Transverse colon (tissue), 4 donors: Measurements from ENCODE around the gene ARFGAP2. TPM values are rescaled to one million over a fixed set of nuclear protein-coding genes. Genes with fewer than 3 reads are reported as not detected.

ENCODE experiments used
- DNase-seq: peaks from one replicate; pipeline ENCODE4 v3.0.0-alpha.2; 2019
- H3K27ac ChIP-seq, 4 donors: fragments of 200-600 bp; sonication (generic); 2 replicates each; pipeline ENCODE4 v1.5.1; 2016 to 2018; ENCODE audit warnings: inconsistent platforms in 4 of 4
- H3K27me3 ChIP-seq: fragments of 200-600 bp; sonication (generic); 2 replicates; pipeline ENCODE4 v1.5.1; 2017; ENCODE audit warnings: inconsistent platforms
- H3K36me3 ChIP-seq, 4 donors: fragments of 200-600 bp; sonication (generic); 2 replicates each; pipeline ENCODE4 v1.5.1; 2017 to 2019; ENCODE audit warnings: inconsistent platforms in 4 of 4
- H3K4me1 ChIP-seq, 4 donors: fragments of 200-600 bp; sonication (generic); 2 replicates each; pipeline ENCODE4 v1.5.1; 2017 to 2020; ENCODE audit warnings: inconsistent platforms in 4 of 4
- H3K4me3 ChIP-seq, 4 donors: fragments of 200-600 bp; sonication (generic); 1 replicate in 1 of 4; 2 replicates in 3 of 4; pipeline versions ENCODE4 v1.5.1 to v1.6.1; 2017 to 2019; ENCODE audit warnings: inconsistent platforms in 4 of 4
- H3K9me3 ChIP-seq, 2 donors: fragments of 200-600 bp; sonication (generic); 2 replicates each; pipeline ENCODE4 v1.5.1; 2017 to 2019; ENCODE audit warnings: inconsistent platforms in 2 of 2
- CTCF ChIP-seq, 5 experiments: fragments of 200-600 bp in 3 of 5; fragments of 450-650 bp in 2 of 5; sonication (generic) in 3 of 5; IDR thresholded peaks; 1 replicate in 2 of 5; 2 replicates in 3 of 5; pipeline ENCODE4 v1.5.1; 2016 to 2017; ENCODE audit warnings: antibody characterized with exemption in 5 of 5, inconsistent platforms in 3 of 5, mild to moderate bottlenecking in 2 of 5, moderate library complexity in 1 of 5
- EP300 ChIP-seq: sonication (generic); formaldehyde crosslinking; IDR thresholded peaks from one replicate; pipeline ENCODE4 v1.6.1; 2017; ENCODE audit warnings: antibody characterized with exemption, low read depth
- POLR2A ChIP-seq: fragments of 450-650 bp; IDR thresholded peaks from one replicate; pipeline ENCODE4 v1.6.1; 2016; ENCODE audit warnings: antibody characterized with exemption, mild to moderate bottlenecking, moderate library complexity
- POLR2AphosphoS5 ChIP-seq, 3 donors: sonication (generic); formaldehyde crosslinking; IDR thresholded peaks; one replicate each; pipeline ENCODE4 v1.6.1; 2016; ENCODE audit warnings: antibody characterized with exemption in 3 of 3
- WGBS, 2 donors: methylation state at CpG; one replicate each; pipeline ENCODE4 v1.1.5; 2018; ENCODE audit warnings: low coverage in 1 of 2; 5-methylcytosine and 5-hydroxymethylcytosine counted together
- in situ Hi-C, 4 donors: fragments of 200-750 bp; cut with MboI; loops; one replicate each; pipeline versions ENCODE4 v1.15.0 to v1.15.1; 2017; ENCODE audit warnings: low sequenced_read_pairs in 3 of 4, low pct_ligation_motif_present in 1 of 4, low pct_unique_long_range_greater_than_20kb in 1 of 4
- intact Hi-C: fragments of 100-400 bp; cut with DNase I; formaldehyde crosslinking; loops from one replicate; pipeline ENCODE4 v1.15.1; 2023; ENCODE audit warnings: low total_unique reads
- total RNA-seq, 4 donors: library from RNA; depleted of rRNA; stranded (reverse); fragments of >200 nt; gene quantifications; one replicate each; pipeline ENCODE4 v1.1.0, GENCODE V29; 2016

The ARFGAP2 gene
- total RNA-seq, 4 donors from 2014 or later = 123 to 213 (median 132) TPM

- in situ Hi-C loops (no loop called here), intact Hi-C loops (no loop called here)
- TF ChIP-seq CTCF (IDR thresholded peaks at IDR 0.05) = no peak
- TF ChIP-seq POLR2AphosphoS5 (IDR thresholded peaks at IDR 0.05) = no peak
- H3K27ac ChIP-seq = no peak overlapping the region
- no peak for DNase-seq
- no peaks in the 10 kb centered on the region for H3K27me3 ChIP-seq
- peaks cover 1 to 21% (median 14%) of the 10 kb centered on the region in 4 donors for H3K4me1 ChIP-seq
- no peaks in the 10 kb centered on the region for H3K36me3 ChIP-seq
- no peak overlapping the region for H3K4me3 ChIP-seq
- H3K9me3 ChIP-seq = no peaks in the 10 kb centered on the region
- WGBS, 2 donors = 90 to 92% methylated on average over 2 to 7 of the region's 7 CpGs
Observed at GRCh38 chr11:47147681-47148080, 29.0 kb downstream of the ARFGAP2 start.

- no peak for DNase-seq
- H3K4me1 ChIP-seq = peaks cover 0 to 17% (median 12%) of the 10 kb centered on the region in 4 donors
- no peak for TF ChIP-seq CTCF (IDR thresholded peaks at IDR 0.05)
- TF ChIP-seq POLR2AphosphoS5 (IDR thresholded peaks at IDR 0.05) = no peak
- TF ChIP-seq POLR2A = no peak
- TF ChIP-seq EP300 = no peak
- intact Hi-C loops (no loop called here), in situ Hi-C loops (no loop called here)
- no peaks in the 10 kb centered on the region for H3K9me3 ChIP-seq
- no peaks in the 10 kb centered on the region for H3K36me3 ChIP-seq
- no peaks in the 10 kb centered on the region for H3K27me3 ChIP-seq
- WGBS, 2 donors = 77% methylated on average over 2 of the region's 2 CpGs; no CpG with 5 or more reads in 1 of the 2 donors
- H3K27ac ChIP-seq = no peak overlapping the region
- H3K4me3 ChIP-seq = no peak overlapping the region
Observed at GRCh38 chr11:47147250-47147649, 29.4 kb downstream of the ARFGAP2 start.

- in situ Hi-C loops (no loop called here), intact Hi-C loops (no loop called here)
- 93 to 100% methylated on average over 2 to 3 of the region's 3 CpGs for WGBS, 2 donors
- no peak for DNase-seq
- Histone ChIP-seq H3K4me3 (no peak overlapping the region), H3K4me1 (peaks cover 0 to 12% (median 10%) of the 10 kb centered on the region in 4 donors), H3K36me3 (no peaks in the 10 kb centered on the region), H3K27me3 (no peaks in the 10 kb centered on the region), H3K9me3 (no peaks in the 10 kb centered on the region), H3K27ac (no peak overlapping the region)
- no peak for TF ChIP-seq CTCF (IDR thresholded peaks at IDR 0.05)
- no peak for TF ChIP-seq POLR2A
- TF ChIP-seq EP300 = no peak
- TF ChIP-seq POLR2AphosphoS5 (IDR thresholded peaks at IDR 0.05) = no peak
Observed at GRCh38 chr11:47144541-47144940, 32.1 kb downstream of the ARFGAP2 start.

GRCh38 chr11:47143322-47143721 is 33.4 kb downstream of the ARFGAP2 start:
- WGBS, 2 donors = 33 to 46% methylated on average over 3 of the region's 3 CpGs
- H3K4me1 ChIP-seq = peaks cover 0 to 10% (median under 1%) of the 10 kb centered on the region in 4 donors
- no peak for DNase-seq
- H3K9me3 ChIP-seq = no peaks in the 10 kb centered on the region
- intact Hi-C loops = no loop called here
- TF ChIP-seq POLR2A = no peak
- TF ChIP-seq POLR2AphosphoS5 (IDR thresholded peaks at IDR 0.05) = peak in 1 of 3 donors; percentile 28
- H3K4me3 ChIP-seq = no peak overlapping the region
- in situ Hi-C loops = no loop called here
- H3K27ac ChIP-seq = peak overlapping the region in 3 of 4 donors; percentile 11 to 63 (median 15)
- no peaks in the 10 kb centered on the region for H3K36me3 ChIP-seq
- H3K27me3 ChIP-seq = no peaks in the 10 kb centered on the region

- Histone ChIP-seq H3K4me1 (peaks cover 0 to 10% (median 0%) of the 10 kb centered on the region in 4 donors), H3K4me3 (no peak overlapping the region), H3K9me3 (no peaks in the 10 kb centered on the region), H3K36me3 (no peaks in the 10 kb centered on the region), H3K27me3 (no peaks in the 10 kb centered on the region), H3K27ac (no peak overlapping the region)
- TF ChIP-seq CTCF (IDR thresholded peaks at IDR 0.05) (no peak), POLR2AphosphoS5 (IDR thresholded peaks at IDR 0.05) (no peak), EP300 (no peak), POLR2A (no peak)
- DNase-seq = no peak
- in situ Hi-C loops (no loop called here), intact Hi-C loops (no loop called here)
- 89 to 90% methylated on average over 1 to 4 of the region's 4 CpGs for WGBS, 2 donors
Observed at GRCh38 chr11:47139878-47140277, 36.8 kb downstream of the ARFGAP2 start.
